ENCODE measurements around the gene RBMS3.

DNA sequence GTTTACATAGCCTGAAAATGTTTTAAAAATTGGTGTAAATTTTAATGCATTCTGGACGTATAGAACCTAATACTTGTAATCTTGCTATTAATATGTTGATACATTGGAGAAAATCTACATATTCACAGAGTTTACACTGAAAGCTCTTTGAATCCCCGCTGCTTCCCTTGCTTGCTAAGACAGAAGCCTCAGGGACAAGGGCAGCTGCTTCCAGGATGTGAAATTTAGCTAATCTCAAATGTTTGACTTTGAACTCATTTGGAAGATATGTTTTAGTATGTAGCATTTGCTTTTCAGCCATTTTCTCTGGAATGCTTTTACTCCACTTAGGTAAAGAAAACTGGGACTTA is 172.0 kb downstream of the RBMS3 start:
- TF ChIP-seq, protein P1, sequence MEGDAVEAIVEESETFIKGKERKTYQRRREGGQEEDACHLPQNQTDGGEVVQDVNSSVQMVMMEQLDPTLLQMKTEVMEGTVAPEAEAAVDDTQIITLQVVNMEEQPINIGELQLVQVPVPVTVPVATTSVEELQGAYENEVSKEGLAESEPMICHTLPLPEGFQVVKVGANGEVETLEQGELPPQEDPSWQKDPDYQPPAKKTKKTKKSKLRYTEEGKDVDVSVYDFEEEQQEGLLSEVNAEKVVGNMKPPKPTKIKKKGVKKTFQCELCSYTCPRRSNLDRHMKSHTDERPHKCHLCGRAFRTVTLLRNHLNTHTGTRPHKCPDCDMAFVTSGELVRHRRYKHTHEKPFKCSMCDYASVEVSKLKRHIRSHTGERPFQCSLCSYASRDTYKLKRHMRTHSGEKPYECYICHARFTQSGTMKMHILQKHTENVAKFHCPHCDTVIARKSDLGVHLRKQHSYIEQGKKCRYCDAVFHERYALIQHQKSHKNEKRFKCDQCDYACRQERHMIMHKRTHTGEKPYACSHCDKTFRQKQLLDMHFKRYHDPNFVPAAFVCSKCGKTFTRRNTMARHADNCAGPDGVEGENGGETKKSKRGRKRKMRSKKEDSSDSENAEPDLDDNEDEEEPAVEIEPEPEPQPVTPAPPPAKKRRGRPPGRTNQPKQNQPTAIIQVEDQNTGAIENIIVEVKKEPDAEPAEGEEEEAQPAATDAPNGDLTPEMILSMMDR (IDR thresholded peaks at IDR 0.05) = no peak
- no peak for TF ChIP-seq POLR2AphosphoS5 (IDR thresholded peaks at IDR 0.05)
- TF ChIP-seq POLR2A (IDR thresholded peaks at IDR 0.05) = no peak
- TF ChIP-seq EP300 (IDR thresholded peaks at IDR 0.05; ENCODE audit: low read depth) = no peak
